H9 (cell line): ENCODE data around the gene CYTH3. TPM values are rescaled to one million over a fixed set of nuclear protein-coding genes. Genes with fewer than 3 reads are reported as not detected.
A peak's percentile ranks its signal among the peaks of the same experiment; 100 is the strongest.

Experiments used
- DNase-seq: peaks from one replicate; pipeline ENCODE4 v3.0.0-alpha.2; 2017
- H2AFZ ChIP-seq: one replicate; pipeline ENCODE4 v1.6.1; 2013; ENCODE audit warnings: mild to moderate bottlenecking, low read length, control low read depth, moderate library complexity
- H2AK5ac ChIP-seq: 2 replicates; pipeline ENCODE4 v1.6.1; 2013; ENCODE audit warnings: low read length, control low read depth, mixed read lengths; ENCODE audit not compliant: insufficient read length
- H2BK120ac ChIP-seq: one replicate; pipeline ENCODE4 v1.6.1; 2013; ENCODE audit warnings: low read depth, mild to moderate bottlenecking, low read length, control low read depth, inconsistent platforms; ENCODE audit not compliant: poor library complexity, severe bottlenecking
- H2BK12ac ChIP-seq: 2 replicates; pipeline ENCODE4 v1.6.1; 2013; ENCODE audit warnings: low read length, control low read depth, mixed read lengths, low read depth; ENCODE audit not compliant: insufficient read length
- H2BK15ac ChIP-seq: 2 replicates; pipeline ENCODE4 v1.6.1; 2013; ENCODE audit warnings: low read depth, low read length, control low read depth
- H2BK20ac ChIP-seq: one replicate; pipeline ENCODE4 v1.6.1; 2013; ENCODE audit warnings: low read depth, mild to moderate bottlenecking, low read length, control low read depth, inconsistent platforms; ENCODE audit not compliant: poor library complexity, severe bottlenecking
- H2BK5ac ChIP-seq: 2 replicates; pipeline ENCODE4 v1.6.1; 2013; ENCODE audit warnings: low read length, control low read depth, mixed read lengths; ENCODE audit not compliant: insufficient read length
- H3K14ac ChIP-seq: 2 replicates; pipeline ENCODE4 v1.6.1; 2013; ENCODE audit warnings: low read length, control low read depth; ENCODE audit not compliant: insufficient read depth
- H3K18ac ChIP-seq: 2 replicates; pipeline ENCODE4 v1.6.1; 2013; ENCODE audit warnings: low read depth, mild to moderate bottlenecking, mixed read lengths, low read length, control low read depth; ENCODE audit not compliant: insufficient read length
- H3K23ac ChIP-seq: 2 replicates; pipeline ENCODE4 v1.6.1; 2013; ENCODE audit warnings: low read length, control low read depth, mixed read lengths, low read depth; ENCODE audit not compliant: insufficient read length
- H3K23me2 ChIP-seq: 2 replicates; pipeline ENCODE4 v1.6.1; 2013; ENCODE audit warnings: low read depth, mild to moderate bottlenecking, mixed read lengths, low read length, control low read depth; ENCODE audit not compliant: insufficient read length, poor library complexity, severe bottlenecking
- H3K27ac ChIP-seq: 2 replicates; pipeline ENCODE4 v1.5.1; 2013; ENCODE audit warnings: low read length, control low read depth, mixed read lengths, low read depth; ENCODE audit not compliant: insufficient read length
- H3K27me3 ChIP-seq: 2 replicates; pipeline ENCODE4 v1.6.1; 2013; ENCODE audit warnings: low read length, control low read depth, inconsistent platforms; ENCODE audit not compliant: insufficient read depth
- H3K4ac ChIP-seq: 2 replicates; pipeline ENCODE4 v1.6.1; 2013; ENCODE audit warnings: low read depth, mild to moderate bottlenecking, control low read depth, inconsistent platforms, low read length, moderate library complexity
- H3K4me1 ChIP-seq: 2 replicates; pipeline ENCODE4 v1.6.1; 2013; ENCODE audit warnings: low read length, control low read depth, inconsistent platforms; ENCODE audit not compliant: insufficient read depth
- H3K4me2 ChIP-seq: 2 replicates; pipeline ENCODE4 v1.6.1; 2013; ENCODE audit warnings: low read length, control low read depth, mixed read lengths; ENCODE audit not compliant: insufficient read length, insufficient read depth
- H3K56ac ChIP-seq: 2 replicates; pipeline ENCODE4 v1.6.1; 2013; ENCODE audit warnings: low read depth, mild to moderate bottlenecking, mixed read lengths, low read length, control low read depth; ENCODE audit not compliant: insufficient read length
- H3K79me1 ChIP-seq: 2 replicates; pipeline ENCODE4 v1.6.1; 2013; ENCODE audit warnings: low read depth, mild to moderate bottlenecking, moderate library complexity, low read length, control low read depth, inconsistent platforms; ENCODE audit not compliant: insufficient read depth, poor library complexity, severe bottlenecking
- H3K79me2 ChIP-seq: 2 replicates; pipeline ENCODE4 v1.6.1; 2013; ENCODE audit warnings: low read length, control low read depth, inconsistent platforms; ENCODE audit not compliant: insufficient read depth
- H3K9ac ChIP-seq: 2 replicates; pipeline ENCODE4 v1.6.1; 2013; ENCODE audit warnings: low read length, control low read depth, mixed read lengths; ENCODE audit not compliant: insufficient read length; ENCODE audit errors: extremely low read depth
- H3K9me3 ChIP-seq: one replicate; pipeline ENCODE4 v1.6.1; 2013; ENCODE audit warnings: low read depth, low read length, inconsistent platforms; ENCODE audit not compliant: control insufficient read depth
- H3T11ph ChIP-seq: one replicate; pipeline ENCODE4 v1.6.1; 2013; ENCODE audit warnings: mild to moderate bottlenecking, low read length, control low read depth, inconsistent platforms
- H4K20me1 ChIP-seq: one replicate; pipeline ENCODE4 v1.6.1; 2013; ENCODE audit not compliant: control insufficient read depth, insufficient read length, insufficient read depth
- H4K5ac ChIP-seq: 2 replicates; pipeline ENCODE4 v1.6.1; 2013; ENCODE audit warnings: low read depth, mild to moderate bottlenecking, mixed read lengths, low read length, control low read depth; ENCODE audit not compliant: insufficient read length
- H4K8ac ChIP-seq: replicated peaks from 2 replicates; pipeline ENCODE4 v1.6.1; 2013; ENCODE audit warnings: low read length, control low read depth, mixed read lengths, low read depth; ENCODE audit not compliant: insufficient read length
- H4K91ac ChIP-seq: 2 replicates; pipeline ENCODE4 v1.6.1; 2013; ENCODE audit warnings: low read depth, mild to moderate bottlenecking, moderate library complexity, mixed read lengths, low read length, control low read depth; ENCODE audit not compliant: insufficient read length
- H3K27ac Mint-ChIP-seq, 3 experiments: 2 replicates in 2 of 3; 3 replicates in 1 of 3; pipeline ENCODE4 v1.8.0; 2020 to 2021; ENCODE audit warnings: mixed read lengths in 3 of 3, mild to moderate bottlenecking in 1 of 3, moderate library complexity in 1 of 3
- H3K27me3 Mint-ChIP-seq: 2 replicates; pipeline ENCODE4 v1.8.0; 2021; ENCODE audit warnings: low read depth, mild to moderate bottlenecking, moderate library complexity, mixed read lengths
- H3K36me3 Mint-ChIP-seq, 3 experiments: 2 replicates in 2 of 3; 3 replicates in 1 of 3; pipeline ENCODE4 v1.8.0; 2020 to 2021; ENCODE audit warnings: low read depth in 3 of 3, mixed read lengths in 3 of 3; ENCODE audit not compliant: insufficient read depth in 1 of 3
- H3K4me1 Mint-ChIP-seq, 2 experiments: 2 replicates each; pipeline ENCODE4 v1.8.0; 2020; ENCODE audit warnings: mixed read lengths in 2 of 2
- H3K4me3 Mint-ChIP-seq, 2 experiments: 2 replicates in 1 of 2; 3 replicates in 1 of 2; pipeline ENCODE4 v1.8.0; 2020 to 2021; ENCODE audit warnings: mild to moderate bottlenecking in 2 of 2, mixed read lengths in 2 of 2, moderate library complexity in 1 of 2
- H3K9me3 Mint-ChIP-seq, 2 experiments: 2 replicates in 1 of 2; 3 replicates in 1 of 2; pipeline ENCODE4 v1.8.0; 2020; ENCODE audit warnings: mild to moderate bottlenecking in 2 of 2, mixed read lengths in 2 of 2, moderate library complexity in 1 of 2
- WGBS: extraction: QIAGEN DNeasy Blood & Tissue Kit; methylation state at CpG from one replicate; pipeline ENCODE4 v1.1.7; 2013; ENCODE audit warnings: missing lambda C conversion rate, low lambda C conversion rate, mixed read lengths; ENCODE audit not compliant: insufficient read length; ENCODE audit errors: extremely low coverage; 5-methylcytosine and 5-hydroxymethylcytosine counted together
- total RNA-seq: library from RNA; stranded (reverse); gene quantifications from 2 replicates; pipeline ENCODE4 v1.2.1, GENCODE V29; 2021
- TF ChIP-seq, protein P1 (sequence below): fragments of 200-600 bp; sonication (generic); conservative IDR thresholded peaks from 3 replicates; pipeline ENCODE4 v1.8.0; 2021; ENCODE audit warnings: antibody characterized with exemption, mild to moderate bottlenecking

Gene CYTH3
- total RNA-seq, 1 experiment from 2014 or later, result 12.3 TPM

DNA sequence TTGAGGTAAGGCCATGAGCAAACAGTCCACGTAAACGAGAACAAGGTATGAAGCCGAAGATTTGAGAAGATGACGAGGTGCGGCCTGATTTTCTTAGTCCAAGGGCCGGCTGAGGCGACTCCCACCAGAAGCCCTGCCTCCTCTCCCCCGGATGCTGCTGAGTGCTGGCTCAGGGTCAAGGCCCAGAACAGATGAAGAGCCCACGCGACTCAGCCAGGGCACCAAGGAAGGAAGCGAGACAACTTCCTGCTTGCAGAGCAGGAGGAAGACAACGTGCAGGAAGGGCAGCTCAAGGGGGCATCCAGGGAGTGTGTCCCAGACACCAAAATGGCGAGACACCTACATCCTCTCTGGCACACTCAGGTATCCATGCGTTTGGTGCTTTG lies 99.5 kb downstream of the CYTH3 start:
- H3K9me3 Mint-ChIP-seq, result no peaks in the 10 kb centered on the region
- H2BK20ac ChIP-seq, result no peak overlapping the region
- no peaks in the 10 kb centered on the region for H4K20me1 ChIP-seq
- no peaks in the 10 kb centered on the region for H3K23me2 ChIP-seq
- no peak overlapping the region for H3K18ac ChIP-seq
- H3K4me2 ChIP-seq, result no peak overlapping the region
- peaks cover 4 to 16% (median 5%) of the 10 kb centered on the region in 3 experiments; a peak in 6 of 7 replicates for H3K36me3 Mint-ChIP-seq
- H4K5ac ChIP-seq, result no peak overlapping the region
- WGBS, result no CpG with 5 or more reads among the region's 14 CpGs
- H2AFZ ChIP-seq, result no peak overlapping the region
- no peaks in the 10 kb centered on the region for H3K9me3 ChIP-seq
- DNase-seq, result no peak
- H3K27ac ChIP-seq, result no peak overlapping the region
- no peak overlapping the region for H3K4me3 Mint-ChIP-seq
- H2BK5ac ChIP-seq, result no peak overlapping the region
- peaks cover 4% of the 10 kb centered on the region; the same call in 1 of the 2 replicates for H3K4me1 ChIP-seq
- H3K27me3 ChIP-seq, result no peaks in the 10 kb centered on the region
- H3K27ac Mint-ChIP-seq, result peak overlapping the region in 1 of 3 experiments; percentile 94; a peak in 1 of 7 replicates
- TF ChIP-seq, protein P1, sequence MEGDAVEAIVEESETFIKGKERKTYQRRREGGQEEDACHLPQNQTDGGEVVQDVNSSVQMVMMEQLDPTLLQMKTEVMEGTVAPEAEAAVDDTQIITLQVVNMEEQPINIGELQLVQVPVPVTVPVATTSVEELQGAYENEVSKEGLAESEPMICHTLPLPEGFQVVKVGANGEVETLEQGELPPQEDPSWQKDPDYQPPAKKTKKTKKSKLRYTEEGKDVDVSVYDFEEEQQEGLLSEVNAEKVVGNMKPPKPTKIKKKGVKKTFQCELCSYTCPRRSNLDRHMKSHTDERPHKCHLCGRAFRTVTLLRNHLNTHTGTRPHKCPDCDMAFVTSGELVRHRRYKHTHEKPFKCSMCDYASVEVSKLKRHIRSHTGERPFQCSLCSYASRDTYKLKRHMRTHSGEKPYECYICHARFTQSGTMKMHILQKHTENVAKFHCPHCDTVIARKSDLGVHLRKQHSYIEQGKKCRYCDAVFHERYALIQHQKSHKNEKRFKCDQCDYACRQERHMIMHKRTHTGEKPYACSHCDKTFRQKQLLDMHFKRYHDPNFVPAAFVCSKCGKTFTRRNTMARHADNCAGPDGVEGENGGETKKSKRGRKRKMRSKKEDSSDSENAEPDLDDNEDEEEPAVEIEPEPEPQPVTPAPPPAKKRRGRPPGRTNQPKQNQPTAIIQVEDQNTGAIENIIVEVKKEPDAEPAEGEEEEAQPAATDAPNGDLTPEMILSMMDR, result no peak
- no peak overlapping the region for H3K4ac ChIP-seq
- H3K23ac ChIP-seq, result no peak overlapping the region
- no peak overlapping the region for H2BK12ac ChIP-seq
- no peak overlapping the region for H4K8ac ChIP-seq
- H2AK5ac ChIP-seq, result no peak overlapping the region
- no peaks in the 10 kb centered on the region for H3K27me3 Mint-ChIP-seq
- no peak overlapping the region for H3K14ac ChIP-seq
- no peak overlapping the region for H3K56ac ChIP-seq
- H4K91ac ChIP-seq, result no peak overlapping the region
- no peak overlapping the region for H3K9ac ChIP-seq
- H3T11ph ChIP-seq, result no peak overlapping the region
- peaks cover 18 to 28% of the 10 kb centered on the region in 2 experiments for H3K4me1 Mint-ChIP-seq
- H2BK120ac ChIP-seq, result no peak overlapping the region
- no peaks in the 10 kb centered on the region for H3K79me2 ChIP-seq
- no peak overlapping the region for H2BK15ac ChIP-seq
- no peaks in the 10 kb centered on the region for H3K79me1 ChIP-seq
